Brain microvascular endothelial cell (primary cell): ENCODE measurements around the gene ERCC5.

Experiments used
- DNase-seq: peaks from one replicate; pipeline ENCODE4 v3.0.0-alpha.2; 2020
- H3K27ac ChIP-seq: fragments of 250-450 bp; sonication (Bioruptor Pico); 2 replicates; pipeline ENCODE4 v1.5.1; 2020; ENCODE audit warnings: mild to moderate bottlenecking, moderate library complexity
- H3K27me3 ChIP-seq: fragments of 250-450 bp; sonication (Bioruptor Pico); replicated peaks from 2 replicates; pipeline ENCODE4 v1.5.1; 2020; ENCODE audit warnings: mild to moderate bottlenecking
- H3K36me3 ChIP-seq: fragments of 250-450 bp; sonication (Bioruptor Pico); replicated peaks from 2 replicates; pipeline ENCODE4 v1.5.1; 2020; ENCODE audit warnings: mild to moderate bottlenecking
- H3K4me3 ChIP-seq: 2 replicates; pipeline ENCODE4 v1.5.1; 2011; ENCODE audit warnings: low read depth, mild to moderate bottlenecking, control low read depth, low read length, moderate library complexity
- CTCF ChIP-seq: IDR thresholded peaks from 2 replicates; pipeline ENCODE4 v1.5.1; 2011; ENCODE audit warnings: low read depth, mild to moderate bottlenecking, moderate library complexity, low read length, control low read depth, inconsistent platforms; ENCODE audit errors: missing control alignments
- in situ Hi-C: cut with HindIII; loops from 2 replicates; pipeline ENCODE4 v1.10.0; 2017; ENCODE audit warnings: low sequenced_read_pairs, low pct_ligation_motif_present

Gene ERCC5

GRCh38 chr13:102872131-102872530 is 26.3 kb downstream of the ERCC5 start:
- no peak for TF ChIP-seq CTCF
- Histone ChIP-seq H3K4me3 (no peak overlapping the region), H3K36me3 (peaks cover 28% of the 10 kb centered on the region), H3K27me3 (no peaks in the 10 kb centered on the region), H3K27ac (no peak overlapping the region)
- in situ Hi-C loops, result loop anchor here (25.0 kb wide), 1 partner anchor 285 kb away; the partner anchor contains the start of gene TPP2
- no peak for DNase-seq

GRCh38 chr13:102872531-102872930 is 26.7 kb downstream of the ERCC5 start:
- no peak for TF ChIP-seq CTCF
- DNase-seq, result no peak
- H3K36me3 ChIP-seq, result peaks cover 24% of the 10 kb centered on the region

GRCh38 chr13:102873653-102874052 is 27.8 kb downstream of the ERCC5 start:
- Histone ChIP-seq H3K36me3 (peaks cover 17% of the 10 kb centered on the region), H3K4me3 (no peak overlapping the region), H3K27me3 (no peaks in the 10 kb centered on the region), H3K27ac (no peak overlapping the region)
- TF ChIP-seq CTCF, result no peak
- in situ Hi-C loops, result loop anchor here (25.0 kb wide), 1 partner anchor 286 kb away; the partner anchor contains the start of gene TPP2
- DNase-seq, result peak; percentile 24

More at GRCh38 chr13:102872531-102872930, 26.7 kb downstream of the ERCC5 start:
- Histone ChIP-seq H3K27ac (no peak overlapping the region), H3K27me3 (no peaks in the 10 kb centered on the region), H3K4me3 (no peak overlapping the region)
- in situ Hi-C loops, result loop anchor here (25.0 kb wide), 1 partner anchor 285 kb away; the partner anchor contains the start of gene TPP2

- DNase-seq, result no peak
- no peak overlapping the region for H3K4me3 ChIP-seq
- H3K36me3 ChIP-seq, result peaks cover 14% of the 10 kb centered on the region
- no peak for TF ChIP-seq CTCF
- H3K27me3 ChIP-seq, result no peaks in the 10 kb centered on the region
- in situ Hi-C loops, result no loop called here
- no peak overlapping the region for H3K27ac ChIP-seq
These were observed 29.4 kb downstream of the ERCC5 start for GRCh38 chr13:102875256-102875655.

GRCh38 chr13:102877303-102877702 is 31.5 kb downstream of the ERCC5 start:
- Histone ChIP-seq H3K27ac (no peak overlapping the region), H3K27me3 (no peaks in the 10 kb centered on the region), H3K4me3 (no peak overlapping the region), H3K36me3 (peaks cover 14% of the 10 kb centered on the region)
- peak; percentile 77 for DNase-seq
- no peak for TF ChIP-seq CTCF
- in situ Hi-C loops, result no loop called here

GRCh38 chr13:102878481-102878880 is 32.6 kb downstream of the ERCC5 start:
- in situ Hi-C loops, result no loop called here
- H3K36me3 ChIP-seq, result peaks cover 11% of the 10 kb centered on the region
- no peak for TF ChIP-seq CTCF

More at GRCh38 chr13:102878481-102878880, 32.6 kb downstream of the ERCC5 start:
- H3K27me3 ChIP-seq, result no peaks in the 10 kb centered on the region
- no peak overlapping the region for H3K4me3 ChIP-seq
- H3K27ac ChIP-seq, result no peak overlapping the region
- peak; percentile 29 for DNase-seq
